ENCODE data around the gene TIAM2. TPM values are rescaled to one million over a fixed set of nuclear protein-coding genes. Genes with fewer than 3 reads are reported as not detected.
"Not testable (repeated sequence)": the region's sequence is repeated elsewhere in the genome, so short reads cannot be mapped to it uniquely, and the experiment has no call there.

TIAM2 gene
- total RNA-seq, 2 experiments from 2014 or later = 5.4 to 6.2 TPM

DNA sequence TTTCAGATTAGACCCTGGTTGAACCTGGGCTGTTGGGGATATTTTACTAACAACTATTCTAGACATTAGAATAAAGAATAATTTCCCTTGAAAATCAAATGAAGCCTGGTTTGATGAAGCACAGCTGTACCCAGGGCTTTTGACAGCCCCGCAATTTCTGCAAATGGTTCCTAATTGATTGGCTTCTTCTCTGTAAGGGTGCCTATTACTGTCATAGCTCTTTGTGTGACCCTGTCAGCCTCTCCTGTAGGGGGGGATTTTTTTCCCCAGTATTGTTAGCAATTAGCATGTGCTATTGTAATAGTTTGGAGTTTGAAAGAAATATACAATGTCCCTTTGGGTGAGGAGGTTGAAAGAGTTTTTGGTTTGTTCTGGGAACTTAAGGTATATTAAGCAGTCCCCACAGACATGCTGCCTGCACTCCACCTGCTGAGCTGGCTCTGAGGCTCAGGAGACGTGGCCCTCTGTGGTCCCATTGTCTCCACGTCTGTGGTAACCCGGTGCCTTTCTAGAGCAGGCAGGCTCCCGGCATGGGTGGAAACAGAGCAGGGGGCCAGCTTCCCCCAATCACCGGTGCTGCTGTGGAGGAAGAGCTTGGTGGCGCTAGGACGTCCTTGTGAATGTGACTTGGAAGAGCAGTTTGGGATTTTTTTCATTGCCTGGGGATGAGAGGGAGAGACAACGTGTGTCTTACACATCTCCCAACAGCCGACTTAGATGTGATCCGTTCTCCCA, 221.4 kb downstream of the TIAM2 start:
- Histone ChIP-seq H2AFZ (ENCODE audit: low read length) (no peak overlapping the region), H3K4me2 (ENCODE audit: low read length) (no peak overlapping the region), H4K20me1 (ENCODE audit: insufficient read depth, low read length) (no peaks in the 10 kb centered on the region), H3K9me2 (ENCODE audit: insufficient read depth, low read length) (no peaks in the 10 kb centered on the region), H3K9me3 (ENCODE audit: low read length) (no peaks in the 10 kb centered on the region), H3K79me2 (ENCODE audit: insufficient read depth, low read depth, low read length) (no peaks in the 10 kb centered on the region), H3K36me3 (ENCODE audit: insufficient read depth, low read length) (peaks cover 11% of the 10 kb centered on the region; the same call in 1 of the 2 replicates), H3K4me3 (ENCODE audit: low read depth, low read length, poor library complexity, severe bottlenecking) (no peak overlapping the region), H3K27ac (ENCODE audit: low read depth, low read length, poor library complexity, severe bottlenecking) (no peak overlapping the region), H3K4me1 (ENCODE audit: insufficient read depth, low read length, poor library complexity, severe bottlenecking) (no peaks in the 10 kb centered on the region)
- no peak for DNase-seq (ENCODE audit: low spot score)
- ChIA-PET CTCF (ENCODE audit: unreplicated experiment) (no interaction called here), POLR2A (interaction anchor here (0.6 kb wide), 1 partner anchor 22 kb away, joined by 3 read pairs; no protein-coding TSS in a partner anchor)
- intact Hi-C loops (cut with micrococcal nuclease; ENCODE audit: unreplicated experiment) = no loop called here
- TF ChIP-seq, protein P1, sequence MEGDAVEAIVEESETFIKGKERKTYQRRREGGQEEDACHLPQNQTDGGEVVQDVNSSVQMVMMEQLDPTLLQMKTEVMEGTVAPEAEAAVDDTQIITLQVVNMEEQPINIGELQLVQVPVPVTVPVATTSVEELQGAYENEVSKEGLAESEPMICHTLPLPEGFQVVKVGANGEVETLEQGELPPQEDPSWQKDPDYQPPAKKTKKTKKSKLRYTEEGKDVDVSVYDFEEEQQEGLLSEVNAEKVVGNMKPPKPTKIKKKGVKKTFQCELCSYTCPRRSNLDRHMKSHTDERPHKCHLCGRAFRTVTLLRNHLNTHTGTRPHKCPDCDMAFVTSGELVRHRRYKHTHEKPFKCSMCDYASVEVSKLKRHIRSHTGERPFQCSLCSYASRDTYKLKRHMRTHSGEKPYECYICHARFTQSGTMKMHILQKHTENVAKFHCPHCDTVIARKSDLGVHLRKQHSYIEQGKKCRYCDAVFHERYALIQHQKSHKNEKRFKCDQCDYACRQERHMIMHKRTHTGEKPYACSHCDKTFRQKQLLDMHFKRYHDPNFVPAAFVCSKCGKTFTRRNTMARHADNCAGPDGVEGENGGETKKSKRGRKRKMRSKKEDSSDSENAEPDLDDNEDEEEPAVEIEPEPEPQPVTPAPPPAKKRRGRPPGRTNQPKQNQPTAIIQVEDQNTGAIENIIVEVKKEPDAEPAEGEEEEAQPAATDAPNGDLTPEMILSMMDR (conservative IDR thresholded peaks at IDR 0.05; ENCODE audit: low read length) = no peak
- no peak for TF ChIP-seq EZH2phosphoT487 (IDR thresholded peaks at IDR 0.05; ENCODE audit: borderline replicate concordance, low read depth, low read length)
- BruUV-seq (replicated peaks) = no TSS peak

DNA sequence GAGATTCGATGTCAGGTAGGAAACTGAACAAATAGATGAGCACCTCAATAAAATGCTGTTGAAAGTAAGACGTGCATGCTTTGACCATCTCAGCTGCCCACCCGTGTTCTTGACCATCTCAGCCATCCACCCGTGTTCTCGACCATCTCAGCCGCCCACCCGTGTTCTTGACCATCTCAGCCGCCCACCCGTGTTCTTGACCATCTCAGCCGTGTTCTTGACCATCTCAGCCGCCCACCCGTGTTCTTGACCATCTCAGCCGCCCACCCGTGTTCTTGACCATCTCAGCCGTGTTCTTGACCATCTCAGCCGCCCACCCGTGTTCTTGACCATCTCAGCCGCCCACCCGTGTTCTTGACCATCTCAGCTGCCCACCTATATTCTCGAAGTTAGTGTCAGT, 223.6 kb downstream of the TIAM2 start:
- H3K9me2 ChIP-seq (ENCODE audit: insufficient read depth, low read length); H3K4me2 ChIP-seq (ENCODE audit: low read length); H3K9me3 ChIP-seq (ENCODE audit: low read length); H3K4me1 ChIP-seq (ENCODE audit: insufficient read depth, low read length, poor library complexity, severe bottlenecking); H3K36me3 ChIP-seq (ENCODE audit: insufficient read depth, low read length); H3K4me3 ChIP-seq (ENCODE audit: low read depth, low read length, poor library complexity, severe bottlenecking); H3K27ac ChIP-seq (ENCODE audit: low read depth, low read length, poor library complexity, severe bottlenecking); H4K20me1 ChIP-seq (ENCODE audit: insufficient read depth, low read length); H2AFZ ChIP-seq (ENCODE audit: low read length); BruUV-seq (replicated peaks); intact Hi-C loops (cut with micrococcal nuclease; ENCODE audit: unreplicated experiment); H3K79me2 ChIP-seq (ENCODE audit: insufficient read depth, low read depth, low read length); POLR2A ChIA-PET; DNase-seq (ENCODE audit: low spot score); CTCF ChIA-PET (ENCODE audit: unreplicated experiment): not testable (repeated sequence)

DNA sequence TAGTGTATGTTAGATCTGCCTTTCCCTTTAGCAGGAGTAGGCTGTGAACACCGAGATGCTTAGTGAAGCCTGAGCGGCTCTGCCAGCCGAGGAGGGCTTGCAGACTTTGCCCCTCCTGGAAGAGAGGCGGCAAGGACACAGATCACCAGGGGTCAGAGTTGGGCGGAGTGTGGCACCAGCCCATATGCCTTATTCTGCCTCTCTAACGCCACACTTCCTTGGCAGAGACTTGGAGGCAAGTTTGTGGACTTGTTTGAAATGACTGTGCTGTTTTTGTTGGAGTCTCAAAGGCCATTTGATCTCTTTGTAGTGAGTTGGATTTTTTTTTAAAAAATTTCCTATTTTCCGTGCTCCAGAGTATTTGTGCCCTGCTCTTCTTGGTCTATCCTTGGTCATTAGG, 224.2 kb downstream of the TIAM2 start:
- no peak overlapping the region for H3K27ac ChIP-seq (ENCODE audit: low read depth, low read length, poor library complexity, severe bottlenecking)
- no peaks in the 10 kb centered on the region for H4K20me1 ChIP-seq (ENCODE audit: insufficient read depth, low read length)
- H3K9me2 ChIP-seq (ENCODE audit: insufficient read depth, low read length) = no peaks in the 10 kb centered on the region
- H3K79me2 ChIP-seq (ENCODE audit: insufficient read depth, low read depth, low read length) = no peaks in the 10 kb centered on the region
- no peaks in the 10 kb centered on the region for H3K9me3 ChIP-seq (ENCODE audit: low read length)
- intact Hi-C loops (cut with micrococcal nuclease; ENCODE audit: unreplicated experiment) = no loop called here
- no peak for DNase-seq (ENCODE audit: low spot score)
- BruUV-seq (replicated peaks) = no TSS peak
- no peaks in the 10 kb centered on the region for H3K36me3 ChIP-seq (ENCODE audit: insufficient read depth, low read length)
- ChIA-PET POLR2A (no interaction called here), CTCF (ENCODE audit: unreplicated experiment) (no interaction called here)
- H3K4me1 ChIP-seq (ENCODE audit: insufficient read depth, low read length, poor library complexity, severe bottlenecking) = no peaks in the 10 kb centered on the region
- H2AFZ ChIP-seq (ENCODE audit: low read length) = no peak overlapping the region
- H3K4me3 ChIP-seq (ENCODE audit: low read depth, low read length, poor library complexity, severe bottlenecking) = no peak overlapping the region
- TF ChIP-seq, protein P1 (conservative IDR thresholded peaks at IDR 0.05; ENCODE audit: low read length) = no peak
- no peak for TF ChIP-seq EZH2phosphoT487 (IDR thresholded peaks at IDR 0.05; ENCODE audit: borderline replicate concordance, low read depth, low read length)
- H3K4me2 ChIP-seq (ENCODE audit: low read length) = no peak overlapping the region
